Uterus (tissue), 2 donors: Measurements from ENCODE around the gene CHML.

ENCODE experiments used
- CTCF ChIP-seq, 4 experiments: fragments of 200-600 bp in 2 of 4; fragments of 450-650 bp in 2 of 4; sonication (generic) in 2 of 4; IDR thresholded peaks; one replicate each; pipeline ENCODE4 v1.5.1; 2016 to 2019; ENCODE audit warnings: antibody characterized with exemption in 4 of 4, mild to moderate bottlenecking in 2 of 4, moderate library complexity in 1 of 4
- POLR2A ChIP-seq, 2 donors: fragments of 450-650 bp; IDR thresholded peaks; one replicate each; pipeline ENCODE4 v1.6.1; 2016; ENCODE audit warnings: antibody characterized with exemption in 2 of 2, mild to moderate bottlenecking in 1 of 2, moderate library complexity in 1 of 2

- TF ChIP-seq CTCF (IDR thresholded peaks at IDR 0.05) (no peak), POLR2A (IDR thresholded peaks at IDR 0.05) (no peak)
These were observed 10.2 kb downstream of the CHML start for GRCh38 chr1:241630005-241630404.
